ENCODE data around the gene GDAP2. TPM values are rescaled to one million over a fixed set of nuclear protein-coding genes. Genes with fewer than 3 reads are reported as not detected.

The GDAP2 gene
- total RNA-seq, 4 donors from 2014 or later = 19.9 to 28.1 (median 24.8) TPM

GRCh38 chr1:117964290-117965038 is 35.0 kb upstream of the GDAP2 start:
- no peak for DNase-seq (ENCODE audit: low spot score)
- no peak for ATAC-seq (ENCODE audit: low FRiP score)
- TF ChIP-seq CTCF (IDR thresholded peaks at IDR 0.05) = no peak

- no peak for TF ChIP-seq CTCF (IDR thresholded peaks at IDR 0.05)
- ATAC-seq (ENCODE audit: low FRiP score) (no peak), DNase-seq (ENCODE audit: low spot score) (no peak)
These were observed 29.9 kb upstream of the GDAP2 start for GRCh38 chr1:117959364-117959763.

DNA sequence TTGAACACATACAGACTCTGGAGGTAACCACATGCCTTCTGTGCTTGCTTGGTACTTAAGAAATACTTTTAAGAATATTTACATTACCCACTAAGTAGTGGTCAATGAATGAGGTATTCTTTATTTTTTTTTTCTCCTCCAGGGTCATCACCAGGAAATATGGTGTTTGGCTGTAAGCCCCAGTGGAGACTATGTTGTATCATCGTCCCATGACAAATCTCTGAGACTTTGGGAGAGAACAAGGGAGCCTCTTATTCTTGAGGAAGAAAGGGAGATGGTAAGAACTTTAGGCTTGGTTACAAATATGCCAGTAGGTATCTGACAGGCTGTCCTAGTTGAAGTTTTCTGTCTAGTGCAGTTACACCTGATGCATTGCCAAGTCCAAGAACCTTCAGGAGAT is 23.0 kb upstream of the GDAP2 start:
- DNase-seq (ENCODE audit: low spot score) = no peak
- no peak for ATAC-seq (ENCODE audit: low FRiP score)
- no peak for TF ChIP-seq CTCF (IDR thresholded peaks at IDR 0.05)

- DNase-seq (ENCODE audit: low spot score) (no peak), ATAC-seq (ENCODE audit: low FRiP score) (no peak)
- TF ChIP-seq CTCF (IDR thresholded peaks at IDR 0.05) = no peak
These were observed 12.9 kb upstream of the GDAP2 start for GRCh38 chr1:117942293-117942692.

DNA sequence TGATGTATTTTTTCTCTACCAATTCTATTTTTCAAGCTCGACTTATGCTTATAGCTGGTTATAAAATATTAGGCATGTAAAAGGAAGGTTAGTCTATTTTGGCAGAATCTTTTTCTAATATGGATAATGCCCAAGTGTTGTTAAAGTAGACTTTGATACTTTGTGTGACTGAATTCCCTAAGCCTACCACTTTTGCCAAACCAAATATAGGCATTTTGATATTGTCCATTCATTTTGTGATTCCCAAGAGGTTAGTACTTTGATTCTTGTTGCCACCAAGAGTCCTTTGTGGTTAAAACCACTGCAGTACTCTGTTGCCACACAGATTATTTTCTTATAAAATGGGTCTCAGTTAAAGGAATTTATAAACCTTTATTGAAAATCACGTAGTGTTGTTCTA is 4.3 kb upstream of the GDAP2 start:
- TF ChIP-seq CTCF (IDR thresholded peaks at IDR 0.05) = no peak
- ATAC-seq (ENCODE audit: low FRiP score) = no peak
- no peak for DNase-seq (ENCODE audit: low spot score)

DNA sequence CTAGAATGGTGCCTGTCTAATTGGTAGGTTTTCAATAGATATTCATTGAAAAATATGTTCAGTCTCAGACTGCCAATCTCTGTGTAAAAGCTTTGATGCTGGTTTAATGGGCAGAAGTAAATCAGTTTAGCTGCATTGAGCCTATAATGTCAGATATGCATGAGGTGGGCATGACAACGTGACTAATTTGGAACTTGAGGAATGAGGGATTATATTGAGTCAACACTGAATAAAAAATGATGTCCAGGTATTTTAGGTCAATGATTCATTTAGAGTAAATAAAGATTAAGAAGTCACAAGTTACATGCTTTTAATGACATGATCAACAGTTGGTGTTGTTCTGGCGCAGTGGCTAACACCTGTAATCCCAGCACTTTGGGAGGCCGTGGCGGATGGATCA is 3.2 kb upstream of the GDAP2 start:
- no peak for TF ChIP-seq CTCF (IDR thresholded peaks at IDR 0.05)
- ATAC-seq (ENCODE audit: low FRiP score) (no peak), DNase-seq (ENCODE audit: low spot score) (no peak)

GRCh38 chr1:117930484-117930883 is 1.1 kb upstream of the GDAP2 start:
- DNase-seq (ENCODE audit: low spot score) (no peak), ATAC-seq (ENCODE audit: low FRiP score) (no peak)
- TF ChIP-seq CTCF (IDR thresholded peaks at IDR 0.05) = no peak
